HepG2 (cell line): Measurements from ENCODE around the gene BLOC1S1. TPM values are rescaled to one million over a fixed set of nuclear protein-coding genes. Genes with fewer than 3 reads are reported as not detected.

ENCODE experiments used
- FOXJ3 ChIP-seq: sonication (generic); formaldehyde crosslinking; IDR thresholded peaks from 2 replicates; pipeline ENCODE4 v1.4.0; 2020; ENCODE audit warnings: missing genetic modification reagents, mild to moderate bottlenecking, borderline replicate concordance
- GATAD2A ChIP-seq: IDR thresholded peaks from 2 replicates; pipeline ENCODE4 v1.6.1; 2016
- HMGXB4 ChIP-seq, 2 experiments: sonication (generic) in 1 of 2; formaldehyde crosslinking in 1 of 2; IDR thresholded peaks; 2 replicates each; pipeline versions ENCODE4 v1.4.0 to v1.6.1; 2018 to 2020; ENCODE audit warnings: missing genetic modification reagents in 2 of 2, borderline replicate concordance in 1 of 2, low read depth in 1 of 2, mild to moderate bottlenecking in 1 of 2, missing biosample characterization in 1 of 2
- KDM2A ChIP-seq: sonication (generic); formaldehyde crosslinking; IDR thresholded peaks from 2 replicates; pipeline ENCODE4 v1.4.0; 2020; ENCODE audit warnings: low read depth, missing genetic modification reagents, borderline replicate concordance
- MAFK ChIP-seq, 2 experiments: IDR thresholded peaks in 1 of 2; conservative IDR thresholded peaks in 1 of 2; 2 replicates each; pipeline ENCODE4 v1.6.1; 2011; ENCODE audit warnings: improper control_type of control experiment in 2 of 2, low read length in 2 of 2
- MAZ ChIP-seq, 2 experiments: sonication (generic) in 1 of 2; formaldehyde crosslinking in 1 of 2; IDR thresholded peaks; 2 replicates each; pipeline versions ENCODE4 v1.5.0 to v1.6.1; 2012 to 2020; ENCODE audit warnings: low read depth in 2 of 2, mild to moderate bottlenecking in 2 of 2, borderline replicate concordance in 1 of 2, improper control_type of control experiment in 1 of 2, low read length in 1 of 2, missing genetic modification reagents in 1 of 2, moderate library complexity in 1 of 2
- POGK ChIP-seq: sonication (generic); formaldehyde crosslinking; conservative IDR thresholded peaks from 2 replicates; pipeline ENCODE4 v1.8.0; 2022; ENCODE audit warnings: mild to moderate bottlenecking, moderate library complexity, missing genetic modification reagents
- POLR2A ChIP-seq, 2 experiments: IDR thresholded peaks; 2 replicates each; pipeline ENCODE4 v1.6.1; 2011; ENCODE audit warnings: low read depth in 2 of 2, low read length in 2 of 2, mild to moderate bottlenecking in 1 of 2, moderate library complexity in 1 of 2; ENCODE audit not compliant: insufficient read depth in 1 of 2
- SMC3 ChIP-seq: IDR thresholded peaks from 2 replicates; pipeline ENCODE4 v1.6.1; 2011; ENCODE audit warnings: low read length, improper control_type of control experiment
- ZBTB2 ChIP-seq: sonication (generic); formaldehyde crosslinking; IDR thresholded peaks from 2 replicates; pipeline ENCODE4 v1.8.0; 2022; ENCODE audit warnings: low read depth, missing genetic modification reagents
- ZMAT5 ChIP-seq: sonication (generic); formaldehyde crosslinking; IDR thresholded peaks from 2 replicates; pipeline ENCODE4 v1.5.0; 2020; ENCODE audit warnings: mild to moderate bottlenecking, low read depth, missing genetic modification reagents, borderline replicate concordance
- ZNF619 ChIP-seq: sonication (generic); formaldehyde crosslinking; IDR thresholded peaks from 2 replicates; pipeline ENCODE4 v1.4.0; 2020; ENCODE audit warnings: mild to moderate bottlenecking, missing genetic modification reagents
- ZNF644 ChIP-seq: IDR thresholded peaks from 2 replicates; pipeline ENCODE4 v1.6.1; 2016; ENCODE audit warnings: low read depth
- ZNF691 ChIP-seq: sonication (generic); formaldehyde crosslinking; IDR thresholded peaks from 2 replicates; pipeline ENCODE4 v1.4.0; 2020; ENCODE audit warnings: missing genetic modification reagents, low read depth, mild to moderate bottlenecking, borderline replicate concordance
- ZNF761 ChIP-seq: sonication (generic); formaldehyde crosslinking; conservative IDR thresholded peaks from 2 replicates; pipeline ENCODE4 v1.4.0; 2020; ENCODE audit warnings: mild to moderate bottlenecking, missing genetic modification reagents
- ZNF891 ChIP-seq: sonication (generic); formaldehyde crosslinking; IDR thresholded peaks from 2 replicates; pipeline ENCODE4 v1.5.0; 2020; ENCODE audit warnings: mild to moderate bottlenecking, missing genetic modification reagents
- polyA plus RNA-seq, 8 experiments: library from polyadenylated mRNA; depleted of rRNA in 3 of 8; stranded (reverse) in 7 of 8; unstranded in 1 of 8; fragments of >200 nt; fragmentation: Illumina TruSeq in 4 of 8; extraction: Trizol in 4 of 8; gene quantifications; 2 replicates each; pipeline versions ENCODE4 v1.2.1 to v1.2.3, GENCODE V29; 2011 to 2016; ENCODE audit warnings: low read depth in 4 of 8, missing spikeins in 1 of 8, mixed read lengths in 1 of 8; ENCODE audit not compliant: insufficient read depth in 1 of 8
- total RNA-seq, 5 experiments: library from RNA; depleted of rRNA; stranded (reverse); fragments of >200 nt; fragmentation: Illumina TruSeq; extraction: Trizol; gene quantifications; 2 replicates each; pipeline ENCODE4 v1.2.3, GENCODE V29; 2016; ENCODE audit warnings: low read depth in 1 of 5

Gene BLOC1S1
- total and polyA plus RNA-seq, 2 of the 13 experiments (the other 11 are each of a cell fraction or from before 2014, with no cell fraction given): 55.1 to 95.3 TPM

- TF ChIP-seq HMGXB4 (CRISPR knock-in tag; IDR thresholded peaks at IDR 0.05; ENCODE audit: borderline replicate concordance in 1 of 2, low read depth in 1 of 2) (peak; percentile 83 to 93), ZNF691 (peak; percentile 65; the same call in 1 of the 2 replicates), GATAD2A (CRISPR knock-in tag) (peak; percentile 58), MAZ (IDR thresholded peaks at IDR 0.05; ENCODE audit: borderline replicate concordance, low read depth, low read length) (no peak), MAZ (CRISPR knock-in tag; IDR thresholded peaks at IDR 0.05; ENCODE audit: low read depth) (0 out of 2 replicates have a peak, but pooled peaks have one; percentile 19), FOXJ3 (no peak), KDM2A (CRISPR knock-in tag) (peak; percentile 51; the same call in 1 of the 2 replicates), ZNF891 (CRISPR knock-in tag) (0 out of 2 replicates have a peak, but pooled peaks have one; percentile 15), ZNF619 (CRISPR knock-in tag) (no peak), ZNF761 (CRISPR knock-in tag) (0 out of 2 replicates have a peak, but pooled peaks have one; percentile 55), ZMAT5 (no peak), POLR2A (IDR thresholded peaks at IDR 0.05; ENCODE audit: insufficient read depth in 1 of 2, low read depth in 2 of 2, low read length in 2 of 2) (no peak), SMC3 (peak; percentile 86), MAFK (conservative IDR thresholded peaks at IDR 0.05 in 1 of 2, IDR thresholded peaks at IDR 0.05 in 1 of 2; ENCODE audit: low read length in 2 of 2) (peak; percentile 84 to 90), POGK (CRISPR knock-in tag) (peak; percentile 52; the same call in 1 of the 2 replicates), ZNF644 (CRISPR knock-in tag) (0 out of 2 replicates have a peak, but pooled peaks have one; percentile 30), ZBTB2 (CRISPR knock-in tag) (no peak)
Measured at GRCh38 chr12:55736780-55737580, 21.1 kb downstream of the BLOC1S1 start (continued).
